ENCODE data around the gene HTATSF1. TPM values are rescaled to one million over a fixed set of nuclear protein-coding genes. Genes with fewer than 3 reads are reported as not detected.

HTATSF1 gene
- total and polyA plus RNA-seq, 9 of the 15 experiments (the other 6 are each of a cell fraction or from before 2014, with no cell fraction given), result 2.6 to 87.7 (median 42.2) TPM

- ATAC-seq, result no peak
- in situ Hi-C loops (cut with MboI) (no loop called here), intact Hi-C loops (cut with micrococcal nuclease) (loop anchor here (10.0 kb wide), 2 partner anchors 218 to 328 kb away; no protein-coding TSS in a partner anchor)
- BruUV-seq (replicated peaks), result no TSS peak
- TF ChIP-seq SNAPC5 (CRISPR knock-in tag; IDR thresholded peaks at IDR 0.05), result no peak
- TF ChIP-seq ZNF121 (CRISPR knock-in tag; conservative IDR thresholded peaks at IDR 0.05), result no peak
- TF ChIP-seq NFIC (IDR thresholded peaks at IDR 0.05), result no peak
- no peak for TF ChIP-seq KLF6 (CRISPR knock-in tag; IDR thresholded peaks at IDR 0.05; ENCODE audit: borderline replicate concordance)
- 0 out of 2 replicates have a peak, but pooled peaks have one; percentile 42 for TF ChIP-seq BMI1 (IDR thresholded peaks at IDR 0.05; ENCODE audit: low read length)
- peak; percentile 58 for TF ChIP-seq CBX2 (IDR thresholded peaks at IDR 0.05; ENCODE audit: insufficient read depth, low read length, poor library complexity, severe bottlenecking)
- H3K79me2 ChIP-seq (ENCODE audit: control insufficient read depth, insufficient read depth, low read length), result peaks cover 6% of the 10 kb centered on the region
- WGBS (ENCODE audit: insufficient coverage, low coverage, missing lambda C conversion rate), result 0% methylated on average over 1 of the region's 1 CpG
- H3K27me3 ChIP-seq (ENCODE audit: control insufficient read depth in 2 of 2, insufficient read depth in 2 of 2, low read length in 2 of 2), result peaks cover 5 to 7% of the 10 kb centered on the region in 2 experiments; a peak in 4 of 5 replicates
- no peak overlapping the region for H3K27ac ChIP-seq (ENCODE audit: extremely low read depth, low read depth, low read length)
- H3K9ac ChIP-seq (ENCODE audit: insufficient read depth in 1 of 2, low read depth in 2 of 2, low read length in 2 of 2), result no peak overlapping the region
- FAIRE-seq, result no peak
- no peak for DNase-seq (ENCODE audit: extremely low read depth in 1 of 4, low spot score in 3 of 4)
- H3K4me3 ChIP-seq, result no peak overlapping the region
- ChIA-PET CTCF (ENCODE audit: low intra/inter-chr PET ratio) (no interaction called here), POLR2A (no interaction called here)
- H2AFZ ChIP-seq (ENCODE audit: low read depth, low read length), result no peak overlapping the region
- H3K9me3 ChIP-seq (replicated peaks; ENCODE audit: control insufficient read depth, insufficient read depth, low read depth, low read length), result no peaks in the 10 kb centered on the region
- H3K36me3 ChIP-seq (ENCODE audit: control insufficient read depth, insufficient read depth, low read length), result no peaks in the 10 kb centered on the region
- no peaks in the 10 kb centered on the region; the same call in 1 of the 2 replicates for H4K20me1 ChIP-seq (replicated peaks; ENCODE audit: control insufficient read depth, insufficient read depth, low read length)
- no peak overlapping the region for H3K4me2 ChIP-seq (ENCODE audit: insufficient read depth, low read length)
- no peaks in the 10 kb centered on the region for H3K4me1 ChIP-seq (replicated peaks in 1 of 2; ENCODE audit: control insufficient read depth in 2 of 2, insufficient read depth in 2 of 2, low read length in 2 of 2)
- H3K9me1 ChIP-seq (ENCODE audit: control insufficient read depth, insufficient read depth, low read length), result no peaks in the 10 kb centered on the region
Observed at GRCh38 chrX:136493011-136493410, 4.4 kb upstream of the HTATSF1 start.

GRCh38 chrX:136495043-136495442, 2.3 kb upstream of the HTATSF1 start:
- POLR2A ChIA-PET, result no interaction called here
- no peak for FAIRE-seq
- 62% methylated on average over 4 of the region's 4 CpGs for WGBS (ENCODE audit: insufficient coverage, low coverage, missing lambda C conversion rate)
- Histone ChIP-seq H3K79me2 (ENCODE audit: control insufficient read depth, insufficient read depth, low read length) (peaks cover 23% of the 10 kb centered on the region), H3K4me3 (no peak overlapping the region), H3K9ac (ENCODE audit: insufficient read depth in 1 of 2, low read depth in 2 of 2, low read length in 2 of 2) (no peak overlapping the region), H3K27ac (ENCODE audit: extremely low read depth, low read depth, low read length) (no peak overlapping the region), H3K9me1 (ENCODE audit: control insufficient read depth, insufficient read depth, low read length) (no peaks in the 10 kb centered on the region), H3K4me2 (ENCODE audit: insufficient read depth, low read length) (no peak overlapping the region), H3K36me3 (ENCODE audit: control insufficient read depth, insufficient read depth, low read length) (peaks cover 4% of the 10 kb centered on the region; the same call in 1 of the 3 replicates), H3K4me1 (replicated peaks in 1 of 2; ENCODE audit: control insufficient read depth in 2 of 2, insufficient read depth in 2 of 2, low read length in 2 of 2) (no peaks in the 10 kb centered on the region), H4K20me1 (replicated peaks; ENCODE audit: control insufficient read depth, insufficient read depth, low read length) (no peaks in the 10 kb centered on the region), H2AFZ (ENCODE audit: low read depth, low read length) (no peak overlapping the region), H3K9me3 (replicated peaks; ENCODE audit: control insufficient read depth, insufficient read depth, low read depth, low read length) (no peaks in the 10 kb centered on the region), H3K27me3 (ENCODE audit: control insufficient read depth in 2 of 2, insufficient read depth in 2 of 2, low read length in 2 of 2) (peaks cover 5 to 7% of the 10 kb centered on the region in 2 experiments; a peak in 4 of 5 replicates)
- no peak for DNase-seq (ENCODE audit: extremely low read depth in 1 of 4, low spot score in 3 of 4)
- in situ Hi-C loops (cut with MboI) (no loop called here), intact Hi-C loops (cut with micrococcal nuclease) (loop anchor here (5.0 to 10.0 kb wide), 3 partner anchors 187 to 330 kb away; no protein-coding TSS in a partner anchor)
- no peak for ATAC-seq
- no TSS peak for BruUV-seq (replicated peaks)
- CTCF ChIA-PET (ENCODE audit: low intra/inter-chr PET ratio), result no interaction called here
- TF ChIP-seq EWSR1 (IDR thresholded peaks at IDR 0.05; ENCODE audit: borderline replicate concordance, low read depth, partially characterized antibody) (no peak), TEAD4 (IDR thresholded peaks at IDR 0.05; ENCODE audit: low read length) (no peak), TEAD4 (CRISPR knock-in tag; IDR thresholded peaks at IDR 0.05; ENCODE audit: borderline replicate concordance) (no peak), ZZZ3 (IDR thresholded peaks at IDR 0.05) (no peak), JUN (IDR thresholded peaks at IDR 0.05; ENCODE audit: borderline replicate concordance, low read depth, low read length) (no peak), JUN (CRISPR knock-in tag; IDR thresholded peaks at IDR 0.05; ENCODE audit: borderline replicate concordance) (no peak), BCL6 (CRISPR knock-in tag; IDR thresholded peaks at IDR 0.05) (no peak), ZBTB33 (CRISPR knock-in tag; IDR thresholded peaks at IDR 0.05) (no peak), ZBTB1 (CRISPR knock-in tag; IDR thresholded peaks at IDR 0.05; ENCODE audit: borderline replicate concordance, low read depth) (no peak), GTF2E2 (tag; IDR thresholded peaks at IDR 0.05) (no peak)

Data from K562 (cell line).